Dedifferentiated amniotic fluid mesenchymal stem cell (primary cell): ENCODE data around the gene SRA1.
"Not testable (repeated sequence)": the region's sequence is repeated elsewhere in the genome, so short reads cannot be mapped to it uniquely, and the experiment has no call there.

Source experiments
- DNase-seq: peaks from one replicate; pipeline ENCODE4 v3.0.0-alpha.2; 2016; ENCODE audit errors: extremely low spot score

SRA1 gene

DNA sequence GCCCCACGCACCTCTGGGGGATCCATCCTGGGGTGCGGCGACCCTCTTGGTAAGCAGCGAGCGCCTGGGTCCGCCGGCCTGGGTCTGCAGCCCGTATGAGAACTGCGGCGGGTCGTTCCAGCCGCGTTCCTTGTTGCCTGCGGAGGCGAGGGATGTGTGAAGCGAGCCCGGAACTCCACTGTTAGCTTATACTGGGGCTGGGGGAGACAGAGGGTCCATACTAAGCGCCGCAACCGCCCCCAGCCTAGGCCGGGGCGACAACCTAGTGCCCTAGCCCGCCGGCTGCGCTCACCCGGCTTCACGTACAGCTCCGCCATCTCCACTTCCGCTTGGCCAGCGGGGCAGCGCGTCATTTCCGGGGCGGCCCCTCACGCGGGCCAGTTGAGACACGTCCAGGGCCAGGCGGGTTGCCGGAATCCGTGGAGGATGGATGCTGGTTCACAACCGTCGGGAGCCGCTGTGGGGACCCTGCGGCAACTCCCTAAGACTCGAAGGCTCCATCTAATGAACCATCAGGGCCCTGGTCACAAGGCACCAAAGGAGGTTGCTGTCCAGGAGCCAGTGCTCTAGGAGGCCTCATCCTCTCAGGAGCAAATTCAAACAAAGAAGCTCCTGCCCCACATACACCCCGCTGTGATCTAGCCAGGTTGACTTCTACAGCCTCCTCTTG is at the start of gene SRA1:
Gene SRA1, minus strand, starts transcription at position 338 of the 670 bp plus-strand sequence. Its CDS starts 21 bp downstream, at position 317.
- DNase-seq: peak; percentile 90

DNA sequence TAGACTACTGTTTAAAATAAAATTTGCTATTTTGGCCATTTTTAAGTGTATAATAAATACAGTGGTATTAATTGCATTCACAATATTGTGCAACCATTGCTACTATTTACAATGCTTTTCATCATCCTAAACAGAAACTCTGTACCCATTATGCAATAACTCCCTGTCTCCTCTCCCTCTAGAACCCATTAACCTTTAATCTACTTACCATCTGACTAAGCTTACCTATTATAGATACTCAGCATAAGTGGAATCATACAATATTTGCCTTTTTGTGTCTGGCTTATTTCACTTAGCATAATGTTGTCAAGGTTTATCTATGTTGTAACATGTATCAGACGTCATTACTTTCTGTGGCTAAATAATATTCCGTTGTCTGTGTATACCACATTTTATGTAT is 49.8 kb upstream of the SRA1 start:
- no peak for DNase-seq

DNA sequence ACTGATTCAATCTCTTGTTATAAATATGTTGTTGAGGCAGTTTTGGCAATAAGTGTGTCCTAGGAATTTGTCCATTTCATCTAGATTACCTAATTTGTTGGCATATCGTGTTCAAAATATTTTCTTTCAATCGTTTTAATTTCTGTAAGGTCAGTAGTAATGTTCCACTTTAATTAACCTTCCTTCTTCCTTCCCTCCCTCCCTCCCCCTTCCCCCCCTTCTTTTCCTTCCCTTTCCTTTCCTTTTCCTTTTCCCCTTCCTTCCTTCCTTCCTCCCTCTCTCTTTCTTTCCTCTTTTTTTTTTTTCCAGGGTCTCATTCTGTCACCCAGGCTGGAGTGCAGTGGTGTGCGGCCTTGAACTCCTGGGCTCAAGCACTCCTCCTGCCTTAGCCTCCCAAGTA is 48.6 kb upstream of the SRA1 start:
- DNase-seq: no peak

DNA sequence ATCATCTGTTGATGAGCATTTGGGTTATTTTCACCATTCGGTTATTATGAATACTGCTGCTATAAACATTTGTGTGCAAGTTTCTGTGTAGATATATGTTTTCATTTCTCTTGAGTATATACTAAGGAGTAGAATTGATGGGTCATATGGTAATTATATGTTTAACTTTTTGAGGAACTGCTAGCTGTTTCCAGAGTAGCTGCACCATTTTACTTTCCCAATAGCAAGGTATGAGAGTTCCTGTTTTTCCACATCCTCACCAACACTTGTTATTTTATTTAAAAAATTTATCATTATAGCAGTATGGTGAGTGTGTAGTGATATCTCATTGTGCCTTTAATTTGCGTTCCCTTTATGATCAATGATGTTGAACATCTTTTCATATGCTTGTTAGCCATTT is 46.5 kb upstream of the SRA1 start:
- no peak for DNase-seq

DNA sequence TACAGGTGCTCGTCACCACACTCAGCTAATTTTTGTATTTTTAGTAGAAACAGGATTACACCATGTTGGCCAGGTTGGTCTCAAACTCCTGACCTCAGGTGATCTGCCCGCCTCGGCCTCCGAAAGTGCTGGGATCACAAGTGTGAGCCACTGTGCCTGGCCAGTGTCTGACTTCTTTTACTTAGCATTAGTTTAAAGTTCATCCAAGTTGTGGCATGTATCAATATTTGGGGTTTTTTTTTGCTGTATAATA is 46.1 kb upstream of the SRA1 start:
- not testable (repeated sequence) for DNase-seq

DNA sequence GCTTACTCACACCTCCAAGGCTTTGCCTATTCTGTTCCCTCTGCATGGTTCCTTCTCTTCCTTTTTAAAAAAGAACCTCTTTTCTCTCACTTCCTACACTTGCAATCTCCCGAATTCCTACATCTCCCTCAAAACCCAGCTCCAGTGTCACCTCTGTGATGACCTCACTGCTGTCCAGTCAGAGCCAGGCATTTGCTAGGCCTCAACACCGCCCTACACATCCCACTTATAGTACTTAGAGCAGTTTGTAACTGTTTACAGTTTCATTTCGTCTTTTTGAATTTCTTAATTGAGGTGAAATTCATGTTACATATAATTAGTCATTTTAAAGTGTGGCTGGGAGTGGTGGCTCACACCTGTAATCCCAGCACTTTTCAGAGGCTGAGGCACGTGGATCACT is 44.9 kb upstream of the SRA1 start:
- DNase-seq: no peak

DNA sequence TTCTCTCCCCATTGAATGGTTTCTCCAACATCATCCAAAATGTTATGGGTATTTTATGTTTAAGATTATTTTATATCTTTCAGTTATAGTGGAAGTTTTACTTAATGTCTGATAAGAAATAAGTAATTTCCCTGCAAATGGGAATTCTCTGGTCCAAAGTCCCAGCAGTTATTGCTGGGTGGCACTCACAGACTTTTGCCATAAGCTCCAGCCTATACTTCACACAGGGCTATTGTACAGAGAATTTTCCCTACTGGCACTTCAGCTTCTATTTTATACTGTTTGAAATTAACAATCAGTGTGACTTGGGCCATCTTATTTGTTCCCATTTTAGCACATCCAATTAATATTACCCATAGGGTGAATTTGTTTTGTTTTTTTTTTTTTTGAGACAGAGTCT is 42.8 kb upstream of the SRA1 start:
- no peak for DNase-seq

DNA sequence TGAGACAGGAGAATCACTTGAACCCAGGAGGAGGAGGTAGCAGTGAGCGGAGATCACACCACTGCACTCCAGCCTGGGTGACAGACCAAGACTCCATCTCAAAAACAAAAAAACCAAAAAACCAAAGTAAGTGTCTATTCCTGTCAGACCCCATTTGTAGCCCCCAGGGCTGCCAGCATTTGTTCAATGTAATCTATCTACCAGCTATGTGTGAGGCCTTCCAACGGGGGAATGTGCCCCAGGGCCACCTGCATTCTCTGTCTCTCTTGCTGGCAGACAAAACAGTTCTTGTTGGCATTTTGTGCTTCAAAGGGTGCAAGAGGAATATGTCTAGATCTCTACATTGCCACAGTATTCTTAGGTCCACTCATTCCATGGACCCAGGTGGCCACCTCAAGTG is 41.6 kb upstream of the SRA1 start:
- no peak for DNase-seq

DNA sequence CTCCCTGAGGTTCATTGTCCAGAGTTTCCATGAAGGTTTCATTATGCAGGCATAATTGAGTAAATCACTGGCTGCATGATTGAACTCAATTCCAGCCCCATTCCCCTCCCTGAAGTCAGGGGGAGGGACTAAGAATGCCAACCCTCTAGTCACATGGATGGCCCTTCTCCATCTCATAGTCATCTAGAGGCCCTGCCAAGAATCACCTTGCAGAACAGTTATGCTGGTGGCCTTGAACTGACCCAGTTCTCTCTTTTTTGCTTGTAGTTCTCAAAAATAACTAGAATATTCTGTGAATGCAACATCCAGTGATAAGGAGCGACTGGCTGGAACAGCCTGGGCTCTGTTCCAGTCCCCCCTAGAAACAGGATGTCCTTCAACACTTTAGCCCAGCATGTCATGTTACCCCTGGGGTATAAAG is 39.1 kb upstream of the SRA1 start:
- DNase-seq: no peak

DNA sequence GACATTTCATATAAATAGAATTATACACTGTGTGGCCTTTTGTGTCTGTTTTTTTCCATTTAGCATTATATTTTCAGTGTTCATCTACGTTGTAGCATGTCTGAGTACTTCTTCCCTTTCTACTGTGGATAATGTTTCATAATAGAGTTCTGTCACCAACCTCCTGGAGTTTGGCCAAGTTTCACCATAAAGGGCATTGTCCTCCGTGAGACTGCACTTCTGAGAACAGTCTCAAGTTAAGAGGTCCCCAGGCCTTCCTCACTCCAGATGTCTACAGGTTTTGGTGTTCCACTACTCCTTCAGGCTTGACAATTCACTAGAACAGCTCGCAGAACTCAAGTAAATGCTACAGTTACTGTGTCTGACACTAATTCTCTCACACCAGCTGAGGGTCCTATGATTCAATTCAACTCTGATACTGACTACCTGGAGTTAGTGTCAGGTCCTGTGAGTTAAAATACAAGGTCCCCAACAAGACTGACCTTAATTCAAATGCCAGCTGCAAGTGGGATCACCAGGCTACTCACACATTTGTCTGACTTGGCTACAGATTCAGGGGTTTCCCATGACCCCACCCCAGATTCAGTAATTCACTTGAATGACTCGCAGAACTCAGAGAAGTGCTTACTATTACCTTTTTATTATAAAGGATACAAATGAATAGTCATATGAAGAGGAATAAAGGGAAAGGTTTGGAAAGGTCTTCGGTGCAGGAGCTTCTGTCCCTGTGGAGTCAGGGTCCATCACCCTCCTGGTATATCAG is 38.4 kb upstream of the SRA1 start:
- DNase-seq: no peak

DNA sequence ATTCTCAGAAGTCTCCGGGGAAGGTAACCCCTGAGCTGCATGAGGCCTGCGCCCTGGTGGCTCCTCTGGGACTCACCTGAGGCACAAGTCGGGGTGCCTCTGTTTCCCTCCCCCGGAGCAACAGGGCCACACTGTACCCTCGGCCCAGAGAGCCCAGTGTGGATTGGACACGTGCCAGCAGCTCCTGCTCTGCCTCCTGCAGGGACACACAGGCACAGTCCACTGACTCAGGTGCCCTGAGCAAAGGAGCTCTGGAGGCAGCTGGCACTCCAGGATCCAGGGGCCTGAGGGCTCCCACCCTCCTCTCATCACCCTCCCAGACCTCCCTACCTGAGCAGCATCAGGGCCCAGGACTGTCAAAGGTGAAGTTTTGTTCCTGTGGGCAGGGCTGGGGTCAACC is 36.9 kb upstream of the SRA1 start:
- no peak for DNase-seq

DNA sequence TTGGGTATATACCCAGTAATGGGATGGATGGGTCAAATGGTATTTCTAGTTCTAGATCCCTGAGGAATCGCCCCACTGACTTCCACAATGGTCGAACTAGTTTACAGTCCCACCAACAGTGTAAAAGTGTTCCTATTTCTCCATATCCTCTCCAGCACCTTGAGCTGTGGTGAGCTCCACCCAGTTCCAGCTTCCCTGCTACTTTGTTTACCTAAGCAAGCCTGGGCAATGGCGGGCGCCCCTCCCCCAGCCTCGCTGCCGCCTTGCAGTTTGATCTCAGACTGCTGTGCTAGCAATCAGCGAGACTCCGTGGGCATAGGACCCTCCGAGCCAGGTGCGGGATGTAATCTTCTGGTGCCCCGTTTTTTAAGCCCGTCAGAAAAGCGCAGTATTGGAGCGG is 35.8 kb upstream of the SRA1 start:
- not testable (repeated sequence) for DNase-seq

DNA sequence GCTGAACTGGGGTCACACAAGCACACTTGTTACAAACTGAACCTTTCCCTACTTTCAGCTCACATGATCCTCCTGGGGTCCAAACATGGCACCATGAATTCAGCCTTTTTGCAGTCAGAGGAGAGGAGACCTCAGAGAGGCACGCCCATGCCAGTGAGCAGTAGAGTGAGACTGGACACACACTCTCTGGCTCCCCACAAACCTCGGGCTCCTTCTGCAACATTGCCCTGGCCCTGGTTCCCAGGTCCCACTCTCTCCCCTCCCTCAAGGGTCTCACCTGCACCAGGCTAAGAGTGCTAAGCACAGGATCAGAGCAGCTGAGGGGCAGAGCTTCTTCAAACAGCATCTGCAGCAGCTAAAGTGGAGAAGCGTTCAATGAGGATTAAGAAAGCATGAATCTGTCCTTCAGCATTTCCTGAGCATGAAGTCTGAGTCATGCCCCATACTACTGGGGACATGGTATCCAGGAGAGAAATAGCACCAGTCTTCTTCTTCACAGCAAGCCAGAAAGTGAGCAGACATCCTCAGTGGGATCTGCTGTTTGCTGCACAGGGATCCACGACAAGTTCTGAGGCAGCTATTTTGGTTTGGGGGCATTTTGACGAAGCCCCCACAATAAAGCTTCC is 34.6 kb upstream of the SRA1 start:
- peak; percentile 37 for DNase-seq

DNA sequence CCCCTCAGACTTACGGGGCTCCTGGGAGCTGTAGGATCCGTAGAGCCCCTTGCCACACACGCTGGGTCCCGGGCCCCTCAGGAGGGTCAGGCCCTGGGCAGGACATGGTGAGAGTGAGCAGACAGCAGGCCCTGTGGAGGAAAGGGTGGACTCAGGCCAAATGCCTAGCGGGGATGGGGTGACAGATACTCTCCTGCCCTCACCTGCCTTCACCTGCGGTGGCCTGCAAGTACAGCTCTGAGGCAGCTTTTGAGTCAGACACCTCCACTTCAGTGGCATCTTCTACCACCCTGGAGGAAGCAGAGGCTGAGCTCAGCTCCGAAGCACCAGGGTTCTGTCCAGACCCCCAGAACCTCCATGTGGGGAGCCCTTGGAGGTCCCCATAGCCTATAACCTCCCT is 33.6 kb upstream of the SRA1 start:
- no peak for DNase-seq

DNA sequence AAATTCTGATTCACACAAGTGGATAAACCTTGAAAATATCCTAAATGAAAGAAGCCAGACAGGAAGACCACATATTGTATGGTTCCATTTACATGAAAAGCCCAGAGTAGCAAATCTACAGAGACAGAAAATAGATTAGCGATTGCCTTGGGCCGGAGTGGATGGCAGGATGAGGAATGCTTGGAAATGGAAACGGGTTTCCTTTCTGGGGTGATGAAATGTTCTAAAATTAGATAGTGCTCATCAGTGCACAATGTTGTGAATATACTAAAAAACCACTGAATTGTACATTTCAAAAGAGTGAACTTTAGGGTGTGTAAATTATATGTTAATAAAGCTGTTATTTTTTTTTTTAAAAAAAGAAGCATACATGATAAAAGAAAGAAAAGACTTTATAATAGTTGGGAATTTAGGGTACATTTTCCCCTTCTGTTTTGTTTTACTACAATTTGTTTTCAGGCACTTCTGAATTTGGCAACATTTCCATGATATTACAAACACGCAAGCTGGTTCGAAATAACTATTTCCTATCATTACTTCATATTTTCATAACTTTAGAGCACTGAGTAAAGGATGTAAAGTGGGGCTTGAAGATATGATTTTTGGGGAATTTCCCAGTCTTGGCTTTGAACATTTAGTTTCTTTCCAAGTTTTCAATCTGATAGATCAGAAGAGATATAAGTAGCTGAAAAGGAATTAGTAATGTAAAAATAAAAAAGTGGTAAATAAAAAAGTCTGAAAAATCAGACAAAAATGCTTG is 31.2 kb upstream of the SRA1 start:
- DNase-seq: peak; percentile 41

DNA sequence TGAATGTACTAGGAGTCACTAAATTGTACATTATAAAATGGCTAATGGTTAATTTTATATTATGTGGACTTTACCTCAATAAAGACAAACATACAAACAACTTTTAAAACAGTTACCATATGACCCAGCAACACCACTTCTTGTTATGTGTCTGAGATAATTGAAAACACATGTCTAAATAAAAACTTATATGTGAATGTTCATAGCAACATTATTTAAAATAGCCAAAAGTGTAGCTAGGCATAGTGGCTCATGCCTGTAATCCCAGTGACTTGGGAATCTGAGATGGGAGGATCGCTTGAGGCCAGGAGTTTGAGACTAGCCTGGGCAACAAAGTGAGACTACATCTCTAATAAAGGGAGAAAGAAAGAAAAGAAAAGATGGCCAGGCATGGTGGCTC is 30.2 kb upstream of the SRA1 start:
- no peak for DNase-seq

DNA sequence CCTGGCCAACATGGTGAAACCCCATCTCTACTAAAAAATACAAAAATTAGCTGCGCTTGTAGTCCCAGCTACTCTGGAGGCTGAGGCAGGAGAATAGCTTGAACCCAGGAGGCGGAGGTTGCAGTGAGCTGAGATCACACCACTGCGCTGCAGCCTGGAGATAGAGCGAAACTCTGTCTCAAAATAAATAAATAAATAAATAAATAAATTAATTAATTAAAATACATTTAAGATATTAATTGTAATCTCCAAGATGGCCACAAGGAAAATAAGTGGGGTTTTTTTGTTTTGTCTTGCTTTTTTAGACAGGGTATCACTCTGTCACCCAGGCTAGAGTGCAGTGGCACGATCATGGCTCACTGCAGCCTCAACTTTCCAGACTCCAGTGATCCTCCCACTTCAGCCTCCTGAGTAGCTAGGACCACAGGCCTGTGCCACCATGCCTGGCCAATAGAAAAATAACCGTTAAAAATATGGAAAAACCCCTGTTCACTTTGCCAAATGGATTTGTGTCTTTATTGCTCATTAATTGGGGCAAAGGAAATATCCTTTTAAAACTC is 22.0 kb upstream of the SRA1 start:
- not testable (repeated sequence) for DNase-seq

DNA sequence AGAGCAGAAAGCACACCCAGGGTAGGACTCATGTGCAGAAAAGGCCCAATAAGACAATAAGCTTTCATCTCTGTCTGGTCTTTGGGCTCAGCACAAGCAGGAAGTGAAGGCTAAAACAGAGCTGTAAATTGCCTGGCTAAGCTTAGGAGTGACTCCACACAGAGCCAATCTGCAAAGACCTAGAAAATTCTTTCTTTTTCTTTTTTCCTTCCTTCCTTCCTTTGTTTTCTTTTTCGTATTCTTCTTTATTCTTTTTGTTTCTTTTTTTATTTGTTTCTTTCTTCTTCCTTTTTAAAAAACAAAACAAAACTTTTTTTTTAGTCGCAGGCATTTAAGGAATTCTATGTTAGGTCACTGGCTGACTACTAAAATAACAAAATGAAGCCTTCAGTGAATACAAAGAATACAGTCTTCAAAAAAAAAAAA is 19.5 kb upstream of the SRA1 start:
- no peak for DNase-seq

DNA sequence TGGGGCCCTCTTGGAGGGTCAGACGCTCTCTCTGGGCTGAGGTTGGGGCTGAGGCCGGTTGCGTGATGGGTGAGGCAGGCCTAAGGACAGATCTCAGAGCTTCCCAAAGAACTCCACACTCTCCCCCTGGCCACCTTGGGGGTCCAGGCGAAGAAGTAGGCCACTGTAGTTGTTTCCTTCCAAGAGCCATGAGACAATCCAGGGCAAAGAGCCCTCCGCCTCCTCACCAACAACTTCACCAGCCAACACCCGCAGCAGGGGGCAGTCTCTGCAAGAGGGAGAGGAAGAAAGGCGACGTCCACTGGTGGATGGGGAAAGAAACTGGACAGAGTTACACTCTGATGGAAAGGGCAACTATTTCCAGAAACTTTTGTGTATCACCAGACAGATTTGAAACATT is 18.0 kb upstream of the SRA1 start:
- no peak for DNase-seq

DNA sequence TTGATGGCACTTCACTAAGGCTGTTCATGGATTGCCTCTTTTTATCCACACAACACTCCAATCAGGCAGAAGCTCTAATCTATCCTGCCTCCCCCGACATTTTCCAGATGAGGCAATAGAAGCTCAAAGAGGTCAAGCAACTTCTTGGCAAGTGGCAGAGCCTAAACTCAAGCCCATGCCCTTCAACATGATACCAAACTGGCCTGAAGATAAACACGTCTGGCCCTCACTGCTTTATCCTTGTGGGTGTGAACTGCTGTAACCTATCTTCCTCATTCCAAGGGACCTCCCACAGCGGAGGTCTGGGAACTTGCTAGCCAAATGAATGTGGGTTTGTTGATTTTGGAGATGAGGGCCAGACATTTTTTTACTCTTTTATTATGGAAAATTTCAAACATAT is 16.9 kb upstream of the SRA1 start:
- DNase-seq: no peak

DNA sequence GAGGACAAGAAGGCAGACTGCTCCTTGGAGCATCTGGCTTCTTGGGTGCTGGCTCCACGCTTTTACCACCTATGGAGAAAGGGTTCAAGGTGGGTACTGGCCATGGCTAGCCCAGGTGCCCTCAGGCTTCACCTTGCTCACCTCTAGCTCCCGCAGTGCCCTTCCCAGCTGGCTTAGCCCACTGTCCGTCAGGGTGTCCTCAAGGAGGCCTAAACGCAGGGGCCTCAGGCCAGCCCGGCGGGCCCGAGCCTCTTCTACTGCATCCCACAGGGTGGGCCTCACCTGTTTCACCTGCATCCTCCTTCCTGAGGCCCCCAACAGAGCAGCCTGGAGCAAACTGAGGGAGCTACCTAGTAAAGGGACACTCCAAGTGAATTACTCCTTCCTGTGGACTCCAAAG is 16.4 kb upstream of the SRA1 start:
- no peak for DNase-seq

DNA sequence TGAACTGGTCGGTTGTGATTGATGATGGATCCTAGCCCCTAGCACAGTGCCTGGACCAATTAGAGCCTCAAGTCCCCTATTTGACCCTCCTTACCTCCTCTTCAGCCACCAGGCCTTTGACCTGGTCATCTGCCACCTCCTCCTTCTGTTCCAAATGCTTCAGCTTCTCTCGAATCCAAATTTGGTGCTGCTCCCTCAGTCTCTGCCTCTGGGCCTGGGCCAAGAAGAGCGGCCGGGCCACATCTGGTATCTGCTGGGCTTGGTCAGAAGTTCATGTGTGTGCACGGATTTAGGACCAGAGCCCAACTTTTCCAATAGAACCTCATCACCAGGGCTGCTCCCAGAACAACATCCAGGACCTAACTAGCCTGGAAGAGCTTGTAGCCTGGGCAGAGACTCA is 13.8 kb upstream of the SRA1 start:
- no peak for DNase-seq
